ENCODE data around the gene MSI2.

Gene MSI2

GRCh38 chr17:57541049-57541448 is 284.7 kb downstream of the MSI2 start:
- TF ChIP-seq CTCF (IDR thresholded peaks at IDR 0.05; ENCODE audit: control insufficient read depth, insufficient read depth, low read depth, low read length, missing control alignments): no peak
- H3K4me3 ChIP-seq (ENCODE audit: control insufficient read depth, low read depth, low read length): no peak overlapping the region
- DNase-seq (ENCODE audit: low read depth): no peak

- no peak for DNase-seq (ENCODE audit: low read depth)
- no peak for TF ChIP-seq CTCF (IDR thresholded peaks at IDR 0.05; ENCODE audit: control insufficient read depth, insufficient read depth, low read depth, low read length, missing control alignments)
- no peak overlapping the region for H3K4me3 ChIP-seq (ENCODE audit: control insufficient read depth, low read depth, low read length)
Observed at GRCh38 chr17:57541472-57542394, 285.4 kb downstream of the MSI2 start.

GRCh38 chr17:57542510-57542909 is 286.2 kb downstream of the MSI2 start:
- no peak overlapping the region for H3K4me3 ChIP-seq (ENCODE audit: control insufficient read depth, low read depth, low read length)
- DNase-seq (ENCODE audit: low read depth): no peak

GRCh38 chr17:57543230-57543629 is 286.9 kb downstream of the MSI2 start:
- no peak for TF ChIP-seq CTCF (IDR thresholded peaks at IDR 0.05; ENCODE audit: control insufficient read depth, insufficient read depth, low read depth, low read length, missing control alignments)
- no peak for DNase-seq (ENCODE audit: low read depth)
- no peak overlapping the region for H3K4me3 ChIP-seq (ENCODE audit: control insufficient read depth, low read depth, low read length)

More at GRCh38 chr17:57542510-57542909, 286.2 kb downstream of the MSI2 start:
- no peak for TF ChIP-seq CTCF (IDR thresholded peaks at IDR 0.05; ENCODE audit: control insufficient read depth, insufficient read depth, low read depth, low read length, missing control alignments)

GRCh38 chr17:57544401-57544800 is 288.1 kb downstream of the MSI2 start:
- no peak for DNase-seq (ENCODE audit: low read depth)
- TF ChIP-seq CTCF (IDR thresholded peaks at IDR 0.05; ENCODE audit: control insufficient read depth, insufficient read depth, low read depth, low read length, missing control alignments): no peak
- no peak overlapping the region for H3K4me3 ChIP-seq (ENCODE audit: control insufficient read depth, low read depth, low read length)

- TF ChIP-seq CTCF (IDR thresholded peaks at IDR 0.05; ENCODE audit: control insufficient read depth, insufficient read depth, low read depth, low read length, missing control alignments): no peak
- H3K4me3 ChIP-seq (ENCODE audit: control insufficient read depth, low read depth, low read length): no peak overlapping the region
- DNase-seq (ENCODE audit: low read depth): no peak
Observed at GRCh38 chr17:57544834-57545463, 288.6 kb downstream of the MSI2 start.

All from AG09309 (cell line).